Dendritic cell treated with granulocyte-macrophage colony-stimulating factor and Interleukin-4, amounts not matched to agents 40 ng/mL and 50 ng/mL, for 4 days (primary cell): ENCODE data around the gene DNAAF1.
"Not testable (repeated sequence)": the region's sequence is repeated elsewhere in the genome, so short reads cannot be mapped to it uniquely, and the experiment has no call there.

Experiments
- H3K27ac Mint-ChIP-seq: one replicate; pipeline ENCODE4 v1.8.0; 2022; ENCODE audit warnings: mild to moderate bottlenecking, mixed read lengths
- H3K27me3 Mint-ChIP-seq: one replicate; pipeline ENCODE4 v1.8.0; 2022; ENCODE audit warnings: mild to moderate bottlenecking, mixed read lengths
- H3K36me3 Mint-ChIP-seq: one replicate; pipeline ENCODE4 v1.8.0; 2022; ENCODE audit warnings: low read depth, mixed read lengths
- H3K4me1 Mint-ChIP-seq: one replicate; pipeline ENCODE4 v1.8.0; 2022; ENCODE audit warnings: low read depth, mixed read lengths
- H3K4me3 Mint-ChIP-seq: one replicate; pipeline ENCODE4 v1.8.0; 2022; ENCODE audit warnings: mild to moderate bottlenecking, moderate library complexity, mixed read lengths
- H3K9me3 Mint-ChIP-seq: one replicate; pipeline ENCODE4 v1.8.0; 2022; ENCODE audit warnings: mixed read lengths
- intact Hi-C: fragments of 100-400 bp; cut with micrococcal nuclease; formaldehyde crosslinking; loops from one replicate; pipeline ENCODE4 v1.15.0; 2022

Gene DNAAF1

GRCh38 chr16:84144859-84145639 is at the start of gene DNAAF1, which contains the start of gene HSDL1:
Gene DNAAF1, plus strand, starts transcription at chr16:84145308. Its CDS starts 133 bp downstream, at chr16:84145441.
Gene HSDL1, minus strand, starts transcription at chr16:84145177. Its CDS starts 13,856 bp downstream, at chr16:84131321.
- peaks cover 24% of the 10 kb centered on the region for H3K27me3 Mint-ChIP-seq
- H3K27ac Mint-ChIP-seq = peak within 1 kb of the TSS; percentile 84
- H3K4me1 Mint-ChIP-seq = peaks cover 6% of the 10 kb centered on the region
- H3K9me3 Mint-ChIP-seq = no peaks in the 10 kb centered on the region
- H3K36me3 Mint-ChIP-seq = peaks cover 9% of the 10 kb centered on the region
- peak within 1 kb of the TSS; percentile 88 for H3K4me3 Mint-ChIP-seq
- intact Hi-C loops = loop anchor here (2.0 kb wide), 2 partner anchors 28 to 42 kb away; partner anchors contain the start of genes MBTPS1 and TAF1C

GRCh38 chr16:84095466-84095865 is 49.6 kb upstream of the DNAAF1 start:
- intact Hi-C loops = no loop called here
- H3K27me3 Mint-ChIP-seq = no peaks in the 10 kb centered on the region
- no peaks in the 10 kb centered on the region for H3K9me3 Mint-ChIP-seq
- peaks cover 100% of the 10 kb centered on the region for H3K36me3 Mint-ChIP-seq
- H3K4me3 Mint-ChIP-seq = no peak overlapping the region
- H3K4me1 Mint-ChIP-seq = peaks cover 10% of the 10 kb centered on the region
- no peak overlapping the region for H3K27ac Mint-ChIP-seq

- intact Hi-C loops = no loop called here
- peaks cover 100% of the 10 kb centered on the region for H3K36me3 Mint-ChIP-seq
- H3K4me3 Mint-ChIP-seq = no peak overlapping the region
- no peaks in the 10 kb centered on the region for H3K27me3 Mint-ChIP-seq
- H3K27ac Mint-ChIP-seq = no peak overlapping the region
- H3K4me1 Mint-ChIP-seq = peaks cover 21% of the 10 kb centered on the region
- H3K9me3 Mint-ChIP-seq = no peaks in the 10 kb centered on the region
Observed at GRCh38 chr16:84096447-84097005, 48.6 kb upstream of the DNAAF1 start.

- no peaks in the 10 kb centered on the region for H3K27me3 Mint-ChIP-seq
- no peak overlapping the region for H3K27ac Mint-ChIP-seq
- H3K4me3 Mint-ChIP-seq = no peak overlapping the region
- H3K9me3 Mint-ChIP-seq = no peaks in the 10 kb centered on the region
- H3K36me3 Mint-ChIP-seq = peaks cover 82% of the 10 kb centered on the region
- intact Hi-C loops = no loop called here
- peaks cover 41% of the 10 kb centered on the region for H3K4me1 Mint-ChIP-seq
Observed at GRCh38 chr16:84098939-84099338, 46.2 kb upstream of the DNAAF1 start.

GRCh38 chr16:84103678-84104077 is 41.4 kb upstream of the DNAAF1 start:
- H3K4me1 Mint-ChIP-seq = peaks cover 64% of the 10 kb centered on the region
- peaks cover 68% of the 10 kb centered on the region for H3K36me3 Mint-ChIP-seq
- no peak overlapping the region for H3K4me3 Mint-ChIP-seq
- no peaks in the 10 kb centered on the region for H3K9me3 Mint-ChIP-seq
- H3K27ac Mint-ChIP-seq = no peak overlapping the region
- H3K27me3 Mint-ChIP-seq = no peaks in the 10 kb centered on the region
- intact Hi-C loops = no loop called here

- peaks cover 68% of the 10 kb centered on the region for H3K4me1 Mint-ChIP-seq
- no peak overlapping the region for H3K4me3 Mint-ChIP-seq
- H3K9me3 Mint-ChIP-seq = no peaks in the 10 kb centered on the region
- H3K36me3 Mint-ChIP-seq = peaks cover 68% of the 10 kb centered on the region
- no peaks in the 10 kb centered on the region for H3K27me3 Mint-ChIP-seq
- H3K27ac Mint-ChIP-seq = no peak overlapping the region
- intact Hi-C loops = no loop called here
Observed at GRCh38 chr16:84104231-84104630, 40.9 kb upstream of the DNAAF1 start.

- H3K27ac Mint-ChIP-seq = peak overlapping the region; percentile 50
- intact Hi-C loops = no loop called here
- peaks cover 69% of the 10 kb centered on the region for H3K4me1 Mint-ChIP-seq
- no peaks in the 10 kb centered on the region for H3K27me3 Mint-ChIP-seq
- H3K36me3 Mint-ChIP-seq = peaks cover 61% of the 10 kb centered on the region
- no peaks in the 10 kb centered on the region for H3K9me3 Mint-ChIP-seq
- no peak overlapping the region for H3K4me3 Mint-ChIP-seq
Observed at GRCh38 chr16:84105301-84105815, 39.8 kb upstream of the DNAAF1 start.

- Mint-ChIP-seq H3K36me3 (peaks cover 61% of the 10 kb centered on the region), H3K4me1 (peaks cover 69% of the 10 kb centered on the region), H3K27me3 (no peaks in the 10 kb centered on the region), H3K27ac (no peak overlapping the region), H3K4me3 (no peak overlapping the region), H3K9me3 (no peaks in the 10 kb centered on the region)
- intact Hi-C loops = no loop called here
Observed at GRCh38 chr16:84105948-84106740, 39.0 kb upstream of the DNAAF1 start.

- Mint-ChIP-seq H3K4me1 (peaks cover 57% of the 10 kb centered on the region), H3K4me3 (no peak overlapping the region), H3K36me3 (peaks cover 53% of the 10 kb centered on the region), H3K27me3 (no peaks in the 10 kb centered on the region), H3K27ac (no peak overlapping the region), H3K9me3 (no peaks in the 10 kb centered on the region)
- intact Hi-C loops = no loop called here
Observed at GRCh38 chr16:84107921-84108320, 37.2 kb upstream of the DNAAF1 start.

GRCh38 chr16:84109598-84110335 is 35.3 kb upstream of the DNAAF1 start:
- H3K4me3 Mint-ChIP-seq = no peak overlapping the region
- H3K9me3 Mint-ChIP-seq = no peaks in the 10 kb centered on the region
- H3K27ac Mint-ChIP-seq = no peak overlapping the region
- H3K36me3 Mint-ChIP-seq = peaks cover 53% of the 10 kb centered on the region
- intact Hi-C loops = no loop called here
- no peaks in the 10 kb centered on the region for H3K27me3 Mint-ChIP-seq
- peaks cover 57% of the 10 kb centered on the region for H3K4me1 Mint-ChIP-seq

- Mint-ChIP-seq H3K4me1 (peaks cover 60% of the 10 kb centered on the region), H3K27me3 (no peaks in the 10 kb centered on the region), H3K27ac (no peak overlapping the region), H3K36me3 (peaks cover 46% of the 10 kb centered on the region), H3K9me3 (no peaks in the 10 kb centered on the region), H3K4me3 (no peak overlapping the region)
- intact Hi-C loops = no loop called here
Observed at GRCh38 chr16:84110527-84110926, 34.6 kb upstream of the DNAAF1 start.

GRCh38 chr16:84111525-84111924 is 33.6 kb upstream of the DNAAF1 start:
- Mint-ChIP-seq H3K27ac (peak overlapping the region; percentile 23), H3K9me3 (no peaks in the 10 kb centered on the region), H3K27me3 (no peaks in the 10 kb centered on the region), H3K4me1 (peaks cover 56% of the 10 kb centered on the region), H3K36me3 (peaks cover 38% of the 10 kb centered on the region), H3K4me3 (no peak overlapping the region)
- intact Hi-C loops = no loop called here

- H3K9me3 Mint-ChIP-seq, H3K27me3 Mint-ChIP-seq, H3K4me3 Mint-ChIP-seq, intact Hi-C loops: not testable (repeated sequence)
- Mint-ChIP-seq H3K27ac (peak overlapping the region; percentile 23), H3K4me1 (peaks cover 51% of the 10 kb centered on the region), H3K36me3 (peaks cover 33% of the 10 kb centered on the region)
Observed at GRCh38 chr16:84111949-84112348, 33.2 kb upstream of the DNAAF1 start.
